IMR-90 (cell line): ENCODE measurements around the gene RHOT2. TPM values are rescaled to one million over a fixed set of nuclear protein-coding genes. Genes with fewer than 3 reads are reported as not detected.

Source experiments
- ATAC-seq: fragments of 200-7000 bp; cut with Tn5 transposase; 2 replicates; pipeline ENCODE4 v1.9.1; 2020; ENCODE audit warnings: low read depth, mild to moderate bottlenecking, moderate library complexity
- BruUV-seq: library from RNA; stranded (reverse); fragments of 400-500 nt; replicated peaks from 2 replicates; lab custom pipeline; 2021; lab: Mats Ljungman, UMichigan
- CTCF ChIA-PET: fragments of 300-600 bp; formaldehyde crosslinking; extraction: SDS; loops from one replicate; lab custom pipeline; 2021; ENCODE audit warnings: antibody characterized with exemption; lab: Yijun Ruan, JAX
- POLR2A ChIA-PET: fragments of 300-600 bp; sonication (Branson Sonifier 250); formaldehyde crosslinking; loops from one replicate; lab custom pipeline; 2022; ENCODE audit warnings: antibody characterized with exemption; ENCODE audit not compliant: unreplicated experiment; lab: Charles Lee
- DNase-seq: peaks from one replicate; pipeline ENCODE4 v3.0.0; 2013
- H2AFZ ChIP-seq: replicated peaks from 2 replicates; pipeline ENCODE3; 2013; ENCODE audit warnings: low read length, mild to moderate bottlenecking; ENCODE audit not compliant: poor library complexity
- H2AK5ac ChIP-seq: 2 replicates; pipeline ENCODE4 v1.6.1; 2013; ENCODE audit warnings: low read depth, low read length, inconsistent platforms
- H2AK9ac ChIP-seq: replicated peaks from 2 replicates; pipeline ENCODE3; 2013; ENCODE audit warnings: mild to moderate bottlenecking, low read depth, low read length, moderate library complexity; ENCODE audit not compliant: poor library complexity
- H2BK120ac ChIP-seq: 2 replicates; pipeline ENCODE4 v1.6.1; 2013; ENCODE audit warnings: low read depth, low read length, inconsistent platforms
- H2BK15ac ChIP-seq: 3 replicates; pipeline ENCODE4 v1.6.1; 2013; ENCODE audit warnings: low read depth, low read length, inconsistent platforms
- H2BK20ac ChIP-seq: 2 replicates; pipeline ENCODE4 v1.6.1; 2013; ENCODE audit warnings: low read depth, mild to moderate bottlenecking, inconsistent platforms, low read length, moderate library complexity
- H2BK5ac ChIP-seq: 2 replicates; pipeline ENCODE4 v1.6.1; 2013; ENCODE audit warnings: mild to moderate bottlenecking, low read depth, low read length, inconsistent platforms; ENCODE audit not compliant: poor library complexity, severe bottlenecking
- H3K14ac ChIP-seq: replicated peaks from 2 replicates; pipeline ENCODE4 v1.6.1; 2013; ENCODE audit warnings: low read depth, low read length, inconsistent platforms
- H3K18ac ChIP-seq: 2 replicates; pipeline ENCODE4 v1.6.1; 2013; ENCODE audit warnings: low read depth, low read length, control low read depth
- H3K23ac ChIP-seq: 2 replicates; pipeline ENCODE4 v1.6.1; 2013; ENCODE audit warnings: low read depth, low read length, inconsistent platforms
- H3K27ac ChIP-seq: 2 replicates; pipeline ENCODE4 v1.5.1; 2013; ENCODE audit warnings: mild to moderate bottlenecking, control low read depth, low read length; ENCODE audit not compliant: insufficient read depth
- H3K27me3 ChIP-seq: 2 replicates; pipeline ENCODE4 v1.6.1; 2013; ENCODE audit warnings: low read length; ENCODE audit not compliant: control insufficient read depth, insufficient read depth
- H3K36me3 ChIP-seq: 2 replicates; pipeline ENCODE4 v1.6.1; 2013; ENCODE audit warnings: low read length, mixed read lengths; ENCODE audit not compliant: control insufficient read depth, insufficient read depth
- H3K4ac ChIP-seq: 2 replicates; pipeline ENCODE4 v1.6.1; 2013; ENCODE audit warnings: low read depth, low read length, inconsistent platforms
- H3K4me1 ChIP-seq: 2 replicates; pipeline ENCODE4 v1.6.1; 2013; ENCODE audit warnings: low read length, mixed read lengths; ENCODE audit not compliant: control insufficient read depth, insufficient read depth
- H3K4me2 ChIP-seq: 2 replicates; pipeline ENCODE4 v1.6.1; 2013; ENCODE audit warnings: low read depth, mild to moderate bottlenecking, control low read depth, low read length, moderate library complexity
- H3K4me3 ChIP-seq: 2 replicates; pipeline ENCODE4 v1.5.1; 2013; ENCODE audit warnings: low read depth, mild to moderate bottlenecking, control low read depth, low read length, moderate library complexity; ENCODE audit not compliant: insufficient read depth
- H3K56ac ChIP-seq: 2 replicates; pipeline ENCODE4 v1.6.1; 2013; ENCODE audit warnings: low read length, inconsistent platforms; ENCODE audit not compliant: insufficient read depth; ENCODE audit errors: extremely low read depth
- H3K79me1 ChIP-seq, 2 experiments: 2 replicates each; pipeline ENCODE4 v1.6.1; 2013; ENCODE audit warnings: low read length in 2 of 2, inconsistent platforms in 1 of 2, low read depth in 1 of 2
- H3K9ac ChIP-seq: 2 replicates; pipeline ENCODE4 v1.6.1; 2013; ENCODE audit warnings: low read depth, low read length, control low read depth
- H3K9me1 ChIP-seq: 2 replicates; pipeline ENCODE4 v1.6.1; 2013; ENCODE audit warnings: low read length, inconsistent platforms; ENCODE audit not compliant: insufficient read depth
- H3K9me3 ChIP-seq: 2 replicates; pipeline ENCODE4 v1.6.1; 2013; ENCODE audit warnings: low read length; ENCODE audit not compliant: control insufficient read depth, insufficient read depth
- H4K20me1 ChIP-seq: 2 replicates; pipeline ENCODE4 v1.6.1; 2013; ENCODE audit warnings: low read length, inconsistent platforms; ENCODE audit not compliant: insufficient read depth
- H4K5ac ChIP-seq: 2 replicates; pipeline ENCODE4 v1.6.1; 2013; ENCODE audit warnings: mild to moderate bottlenecking, low read depth, low read length, control low read depth
- H4K8ac ChIP-seq, 2 experiments: 2 replicates each; pipeline ENCODE4 v1.6.1; 2013; ENCODE audit warnings: low read depth in 2 of 2, low read length in 2 of 2, control low read depth in 1 of 2, inconsistent platforms in 1 of 2
- H4K91ac ChIP-seq: 2 replicates; pipeline ENCODE4 v1.6.1; 2013; ENCODE audit warnings: low read depth, low read length, inconsistent platforms; ENCODE audit not compliant: insufficient read depth
- BHLHE40 ChIP-seq: fragments of 150-350 bp; IDR thresholded peaks from 2 replicates; pipeline ENCODE4 v1.6.1; 2016; ENCODE audit warnings: mild to moderate bottlenecking, low read depth, low read length
- CHD1 ChIP-seq: IDR thresholded peaks from 2 replicates; pipeline ENCODE4 v1.6.1; 2012; ENCODE audit warnings: low read depth, low read length, improper control_type of control experiment
- FOS ChIP-seq: fragments of 150-350 bp; IDR thresholded peaks from 2 replicates; pipeline ENCODE4 v1.6.1; 2016; ENCODE audit warnings: low read depth, low read length
- MXI1 ChIP-seq: IDR thresholded peaks from 2 replicates; pipeline ENCODE4 v1.6.1; 2012; ENCODE audit warnings: low read depth, mild to moderate bottlenecking, low read length, moderate library complexity, borderline replicate concordance
- NFE2L2 ChIP-seq: fragments of 150-350 bp; IDR thresholded peaks from 2 replicates; pipeline ENCODE4 v1.6.1; 2016; ENCODE audit warnings: low read depth, mild to moderate bottlenecking, low read length
- POLR2A ChIP-seq: IDR thresholded peaks from 2 replicates; pipeline ENCODE4 v1.6.1; 2012; ENCODE audit warnings: mild to moderate bottlenecking, low read depth, low read length
- RAD21 ChIP-seq: IDR thresholded peaks from 2 replicates; pipeline ENCODE4 v1.6.1; 2012; ENCODE audit warnings: low read length, improper control_type of control experiment
- SMC3 ChIP-seq: fragments of 150-350 bp; IDR thresholded peaks from 2 replicates; pipeline ENCODE4 v1.6.1; 2016; ENCODE audit warnings: low read depth, mild to moderate bottlenecking, antibody characterized with exemption, low read length, moderate library complexity
- WGBS, 2 experiments: methylation state at CpG; one replicate each; pipeline versions ENCODE4 v1.1.5 to v1.1.7; 2013; ENCODE audit warnings: missing lambda C conversion rate in 2 of 2; ENCODE audit not compliant: insufficient read length in 1 of 2; ENCODE audit errors: extremely low coverage in 2 of 2; 5-methylcytosine and 5-hydroxymethylcytosine counted together
- dilution Hi-C: fragments of 300-500 bp; cut with HindIII; formaldehyde crosslinking; loops from one replicate; pipeline ENCODE4 v1.14.3; 2018; ENCODE audit warnings: low sequenced_read_pairs; ENCODE audit not compliant: unreplicated experiment
- in situ Hi-C: fragments of 300-500 bp; cut with MboI; formaldehyde crosslinking; loops from 3 replicates; pipeline ENCODE4 v1.14.3; 2019; ENCODE audit warnings: low sequenced_read_pairs, inconsistent platforms, mixed read lengths
- intact Hi-C: fragments of 100-400 bp; cut with micrococcal nuclease; formaldehyde crosslinking; loops from 2 replicates; pipeline ENCODE4 v1.10.0; 2022
- polyA plus RNA-seq, 3 experiments: library from polyadenylated mRNA; depleted of rRNA; stranded (reverse); fragments of >200 nt; gene quantifications; 2 replicates each; pipeline ENCODE4 v1.2.3, GENCODE V29; 2012; ENCODE audit warnings: low replicate concordance in 1 of 3
- total RNA-seq: library from RNA; depleted of rRNA; stranded (reverse); fragments of >200 nt; gene quantifications from 2 replicates; pipeline ENCODE4 v1.2.3, GENCODE V29; 2012
- TF ChIP-seq, protein P1 (sequence below): fragments of 150-350 bp; IDR thresholded peaks from 2 replicates; pipeline ENCODE4 v1.6.1; 2017; ENCODE audit warnings: mild to moderate bottlenecking, antibody characterized with exemption, low read length, low read depth
- TF ChIP-seq, protein P2 (sequence below): conservative IDR thresholded peaks from 2 replicates; pipeline ENCODE4 v1.5.1; 2012; ENCODE audit warnings: mild to moderate bottlenecking, low read depth, low read length, improper control_type of control experiment
- TF ChIP-seq, protein P3 (sequence below): fragments of 150-350 bp; IDR thresholded peaks from 2 replicates; pipeline ENCODE4 v1.6.1; 2016; ENCODE audit warnings: low read depth, mild to moderate bottlenecking, low read length, moderate library complexity, borderline replicate concordance

The RHOT2 gene
- total and polyA plus RNA-seq, 2 of the 4 experiments (the other 2 are of a cell fraction) = 20.3 to 181 TPM

DNA sequence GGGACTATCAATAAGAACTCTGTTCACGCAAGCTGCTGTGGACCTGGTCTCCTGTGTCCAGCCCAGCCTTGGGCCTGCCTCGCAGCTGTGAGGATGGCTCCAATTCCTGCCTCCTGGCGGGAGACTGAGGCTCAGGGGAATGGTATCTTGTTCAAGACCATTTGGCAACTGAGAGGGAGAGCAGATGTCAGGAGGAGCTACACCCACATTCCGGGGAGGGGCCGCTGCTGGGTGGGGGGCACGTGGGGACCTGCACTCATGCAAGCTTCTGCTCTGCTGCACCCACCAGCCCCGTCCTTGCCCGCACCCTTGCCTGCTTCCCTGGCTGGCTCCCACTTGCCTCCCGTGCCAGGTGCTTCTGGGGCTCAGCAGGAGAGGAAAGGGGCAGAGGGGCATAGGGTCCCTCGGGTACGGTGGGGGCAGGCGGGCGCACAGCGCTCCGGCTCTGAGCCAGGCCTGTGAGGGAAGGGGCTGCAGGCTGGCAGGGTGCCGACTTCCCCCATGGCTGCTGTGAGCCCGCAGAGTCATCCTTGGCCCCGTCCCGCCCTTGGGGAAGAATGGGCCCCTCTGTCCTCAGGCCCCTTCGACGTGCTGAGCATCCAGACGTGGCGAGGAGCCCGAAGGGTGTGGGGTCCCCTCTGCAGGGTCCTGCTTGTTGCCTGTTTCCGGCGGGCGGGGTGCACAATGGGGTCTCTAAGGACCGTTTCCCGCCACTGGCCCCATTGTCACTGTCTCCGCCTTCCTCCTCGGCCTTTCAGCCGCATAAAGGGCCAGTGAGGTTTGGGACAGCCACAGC, 49.7 kb downstream of the RHOT2 start (continued):
- TF ChIP-seq, protein P1, sequence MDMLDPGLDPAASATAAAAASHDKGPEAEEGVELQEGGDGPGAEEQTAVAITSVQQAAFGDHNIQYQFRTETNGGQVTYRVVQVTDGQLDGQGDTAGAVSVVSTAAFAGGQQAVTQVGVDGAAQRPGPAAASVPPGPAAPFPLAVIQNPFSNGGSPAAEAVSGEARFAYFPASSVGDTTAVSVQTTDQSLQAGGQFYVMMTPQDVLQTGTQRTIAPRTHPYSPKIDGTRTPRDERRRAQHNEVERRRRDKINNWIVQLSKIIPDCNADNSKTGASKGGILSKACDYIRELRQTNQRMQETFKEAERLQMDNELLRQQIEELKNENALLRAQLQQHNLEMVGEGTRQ = no peak

DNA sequence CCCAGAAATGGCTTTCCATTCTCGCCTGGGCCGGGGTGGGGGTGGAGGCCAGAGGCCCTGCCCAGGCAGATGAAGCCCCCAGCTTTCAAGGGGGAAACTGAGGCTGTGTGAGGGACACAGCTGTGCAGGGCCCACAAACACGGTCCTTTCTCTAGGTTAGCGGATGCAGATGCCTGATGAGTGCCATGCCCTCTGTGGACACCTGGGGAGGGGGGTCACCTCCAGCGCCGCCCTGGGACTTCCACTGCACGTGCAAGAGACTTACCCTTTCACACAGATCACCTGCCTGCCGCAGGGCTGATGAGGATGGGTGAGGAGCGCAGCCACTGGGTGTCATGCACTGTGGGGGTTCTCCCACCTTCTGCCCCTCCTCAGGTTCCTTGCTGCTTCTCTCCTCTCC, 50.5 kb downstream of the RHOT2 start:
- Histone ChIP-seq H4K5ac (no peak overlapping the region), H2BK5ac (no peak overlapping the region), H2BK20ac (no peak overlapping the region), H3K4me3 (no peak overlapping the region), H3K18ac (no peak overlapping the region), H3K9me3 (no peaks in the 10 kb centered on the region), H3K27ac (no peak overlapping the region), H3K9ac (no peak overlapping the region), H3K56ac (no peak overlapping the region), H3K4ac (no peak overlapping the region), H4K8ac (no peak overlapping the region), H4K91ac (no peak overlapping the region), H2BK120ac (no peak overlapping the region), H3K23ac (no peak overlapping the region), H3K4me2 (no peak overlapping the region), H4K20me1 (peaks cover 7% of the 10 kb centered on the region), H2AFZ (no peak overlapping the region), H3K27me3 (no peaks in the 10 kb centered on the region), H2AK9ac (no peak overlapping the region), H3K36me3 (peaks cover 1% of the 10 kb centered on the region; the same call in 1 of the 2 replicates), H2AK5ac (no peak overlapping the region), H3K14ac (no peak overlapping the region), H3K9me1 (no peaks in the 10 kb centered on the region), H2BK15ac (no peak overlapping the region), H3K4me1 (peaks cover 21% of the 10 kb centered on the region), H3K79me1 (peaks cover 13 to 23% of the 10 kb centered on the region in 2 experiments)
- dilution Hi-C loops (no loop called here), in situ Hi-C loops (loop anchor here (25.0 kb wide), 1 partner anchor 344 kb away; the partner anchor contains the start of gene SSTR5), intact Hi-C loops (no loop called here)
- CTCF ChIA-PET = no interaction called here
- DNase-seq = no peak
- POLR2A ChIA-PET = no interaction called here
- 100% methylated on average over 1 of the region's 9 CpGs; no CpG with 5 or more reads in 1 of the 2 experiments for WGBS, 2 experiments
- BruUV-seq = no TSS peak
- no peak for ATAC-seq
- TF ChIP-seq, protein P1 = no peak
- TF ChIP-seq, protein P2, sequence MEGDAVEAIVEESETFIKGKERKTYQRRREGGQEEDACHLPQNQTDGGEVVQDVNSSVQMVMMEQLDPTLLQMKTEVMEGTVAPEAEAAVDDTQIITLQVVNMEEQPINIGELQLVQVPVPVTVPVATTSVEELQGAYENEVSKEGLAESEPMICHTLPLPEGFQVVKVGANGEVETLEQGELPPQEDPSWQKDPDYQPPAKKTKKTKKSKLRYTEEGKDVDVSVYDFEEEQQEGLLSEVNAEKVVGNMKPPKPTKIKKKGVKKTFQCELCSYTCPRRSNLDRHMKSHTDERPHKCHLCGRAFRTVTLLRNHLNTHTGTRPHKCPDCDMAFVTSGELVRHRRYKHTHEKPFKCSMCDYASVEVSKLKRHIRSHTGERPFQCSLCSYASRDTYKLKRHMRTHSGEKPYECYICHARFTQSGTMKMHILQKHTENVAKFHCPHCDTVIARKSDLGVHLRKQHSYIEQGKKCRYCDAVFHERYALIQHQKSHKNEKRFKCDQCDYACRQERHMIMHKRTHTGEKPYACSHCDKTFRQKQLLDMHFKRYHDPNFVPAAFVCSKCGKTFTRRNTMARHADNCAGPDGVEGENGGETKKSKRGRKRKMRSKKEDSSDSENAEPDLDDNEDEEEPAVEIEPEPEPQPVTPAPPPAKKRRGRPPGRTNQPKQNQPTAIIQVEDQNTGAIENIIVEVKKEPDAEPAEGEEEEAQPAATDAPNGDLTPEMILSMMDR = no peak
- TF ChIP-seq, protein P3, sequence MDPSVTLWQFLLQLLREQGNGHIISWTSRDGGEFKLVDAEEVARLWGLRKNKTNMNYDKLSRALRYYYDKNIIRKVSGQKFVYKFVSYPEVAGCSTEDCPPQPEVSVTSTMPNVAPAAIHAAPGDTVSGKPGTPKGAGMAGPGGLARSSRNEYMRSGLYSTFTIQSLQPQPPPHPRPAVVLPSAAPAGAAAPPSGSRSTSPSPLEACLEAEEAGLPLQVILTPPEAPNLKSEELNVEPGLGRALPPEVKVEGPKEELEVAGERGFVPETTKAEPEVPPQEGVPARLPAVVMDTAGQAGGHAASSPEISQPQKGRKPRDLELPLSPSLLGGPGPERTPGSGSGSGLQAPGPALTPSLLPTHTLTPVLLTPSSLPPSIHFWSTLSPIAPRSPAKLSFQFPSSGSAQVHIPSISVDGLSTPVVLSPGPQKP = no peak
- TF ChIP-seq POLR2A (no peak), FOS (no peak), RAD21 (no peak), NFE2L2 (no peak), CHD1 (no peak), BHLHE40 (no peak), SMC3 (no peak), MXI1 (no peak)
